Activated CD4-positive, alpha-beta T cell treated with anti-CD3 and anti-CD28 coated beads, Interleukin-2, amount 50 U/mL, for 1 hour (primary cell): Measurements from ENCODE around the gene ATRIP.

ENCODE experiments used
- DNase-seq: peaks from one replicate; pipeline ENCODE4 v3.0.0-alpha.2; 2020

ATRIP gene

DNA sequence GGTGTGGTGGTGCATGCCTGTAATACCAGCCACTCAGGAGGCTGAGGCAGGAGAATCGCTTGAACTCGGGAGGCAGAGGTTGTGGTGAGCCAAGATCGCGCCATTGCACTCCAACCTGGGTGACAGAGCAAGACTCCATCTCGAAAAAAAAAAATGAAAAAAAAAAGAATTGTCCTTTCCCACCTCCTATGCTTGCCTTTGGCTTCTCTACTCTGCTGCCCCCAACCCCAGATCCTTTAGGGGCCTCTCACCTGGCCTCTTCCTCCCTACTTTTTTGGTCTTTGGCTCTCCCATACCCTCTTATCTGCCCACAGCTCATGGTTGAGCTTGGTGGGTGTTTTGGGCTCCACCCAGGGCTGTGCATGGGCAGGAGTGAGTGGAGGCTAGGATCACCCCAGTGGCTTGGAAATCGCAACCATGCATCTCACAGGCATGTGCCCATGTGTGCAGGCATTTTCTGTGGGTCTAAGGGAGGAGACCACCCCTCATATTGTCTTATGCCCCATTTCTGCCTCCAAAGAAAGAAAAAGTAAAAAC is 59.5 kb downstream of the ATRIP start:
- no peak for DNase-seq

DNA sequence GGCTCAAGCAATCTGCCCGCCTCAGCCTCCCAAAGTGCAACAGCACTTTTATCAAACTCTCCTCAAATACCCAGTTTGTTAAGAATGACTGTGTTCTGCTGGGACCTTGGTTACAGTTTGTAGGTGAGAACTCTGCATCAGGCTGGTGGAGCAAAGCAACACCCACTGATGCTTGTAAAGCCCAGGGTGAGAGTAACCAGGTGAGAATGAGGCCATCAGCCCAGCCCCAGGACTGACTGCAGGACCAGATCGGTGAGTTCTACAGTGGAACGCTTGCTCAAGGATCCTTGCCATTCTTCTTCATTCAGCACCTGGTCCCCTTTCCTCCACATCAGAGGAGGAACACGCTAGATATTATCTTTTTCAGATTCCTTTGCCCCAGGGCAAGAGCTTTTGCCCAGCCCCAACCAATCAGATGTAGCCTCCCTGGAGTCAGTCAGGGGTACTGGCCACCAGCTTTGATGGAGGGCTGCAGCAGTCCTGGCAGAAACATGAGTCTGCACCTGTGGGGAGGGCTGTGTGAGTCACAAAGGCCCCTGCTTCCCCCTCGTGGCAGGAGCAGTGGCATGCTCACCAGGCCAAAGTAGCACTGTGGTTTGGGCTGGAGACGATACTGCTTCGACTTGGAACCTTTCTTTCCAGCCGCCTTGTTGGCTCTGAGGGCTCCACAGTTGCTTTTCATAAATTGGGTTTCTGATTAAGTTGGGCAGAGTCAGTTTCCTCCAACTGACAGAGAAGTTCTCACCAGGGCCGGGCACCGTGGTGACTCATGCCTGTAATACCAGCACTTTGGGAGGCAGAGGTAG is 60.9 kb downstream of the ATRIP start:
- DNase-seq: peak; percentile 76

DNA sequence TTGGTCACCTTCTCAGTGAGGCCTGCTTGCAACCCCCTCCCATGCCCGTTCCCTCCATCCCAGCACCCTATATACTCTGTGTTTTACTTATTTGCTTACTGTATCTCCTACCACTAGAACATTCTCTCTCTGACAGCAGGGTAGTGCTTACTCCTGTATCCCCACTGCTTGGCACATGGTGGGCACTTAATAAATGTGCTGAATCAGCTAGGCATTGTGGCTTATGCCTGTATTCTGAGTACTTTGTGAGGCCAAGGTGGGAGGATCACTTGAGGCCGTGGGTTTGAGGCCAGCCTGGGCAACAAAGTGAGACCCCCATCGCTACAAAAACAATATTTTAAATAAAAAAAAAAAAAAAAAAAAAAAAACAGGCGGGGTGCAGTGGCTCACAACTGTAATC is 65.0 kb downstream of the ATRIP start:
- DNase-seq: no peak

DNA sequence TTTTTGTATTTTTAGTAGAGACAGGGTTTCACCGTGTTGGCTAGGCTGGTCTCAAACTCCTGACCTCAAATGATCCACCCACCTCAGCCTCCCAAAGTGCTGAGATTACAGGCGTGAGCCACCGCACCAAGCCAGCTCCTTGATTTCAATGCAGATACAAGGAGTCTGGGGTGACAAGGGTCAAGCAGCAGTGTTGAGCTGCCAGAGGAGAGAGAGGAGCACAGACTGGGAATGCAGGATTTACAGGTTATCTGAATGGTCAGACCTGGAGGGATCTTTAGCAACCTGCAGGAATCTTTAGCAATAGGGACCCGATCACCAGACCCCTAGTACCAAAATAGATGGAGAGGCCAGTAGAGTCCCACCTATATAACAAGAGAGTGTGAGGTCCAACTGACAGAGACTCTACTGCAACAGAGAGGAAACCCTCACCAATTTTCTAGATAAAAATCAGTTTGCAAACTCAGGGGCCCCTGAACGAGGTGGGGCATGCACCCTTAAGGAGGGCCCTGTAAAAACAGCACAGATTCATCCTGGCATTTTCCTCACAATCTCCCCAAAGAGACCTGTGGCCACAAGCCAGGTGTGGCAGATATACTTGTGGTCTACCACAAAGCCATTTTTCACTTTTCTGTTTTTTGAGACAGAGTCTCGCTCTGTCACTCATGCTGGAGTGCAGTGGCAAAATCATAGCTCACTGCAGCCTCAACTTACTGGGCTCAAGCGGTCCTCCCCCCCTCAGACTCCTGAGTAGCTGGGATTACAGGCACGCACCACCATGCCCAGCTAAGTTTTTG is 68.1 kb downstream of the ATRIP start:
- DNase-seq: no peak
